ENCODE results near the gene FER. TPM values are rescaled to one million over a fixed set of nuclear protein-coding genes. Genes with fewer than 3 reads are reported as not detected.

FER gene
- total and polyA plus RNA-seq, 2 of the 8 experiments (the other 6 are each of a cell fraction or from before 2014, with no cell fraction given), result 1.3 to 15.8 TPM

DNA sequence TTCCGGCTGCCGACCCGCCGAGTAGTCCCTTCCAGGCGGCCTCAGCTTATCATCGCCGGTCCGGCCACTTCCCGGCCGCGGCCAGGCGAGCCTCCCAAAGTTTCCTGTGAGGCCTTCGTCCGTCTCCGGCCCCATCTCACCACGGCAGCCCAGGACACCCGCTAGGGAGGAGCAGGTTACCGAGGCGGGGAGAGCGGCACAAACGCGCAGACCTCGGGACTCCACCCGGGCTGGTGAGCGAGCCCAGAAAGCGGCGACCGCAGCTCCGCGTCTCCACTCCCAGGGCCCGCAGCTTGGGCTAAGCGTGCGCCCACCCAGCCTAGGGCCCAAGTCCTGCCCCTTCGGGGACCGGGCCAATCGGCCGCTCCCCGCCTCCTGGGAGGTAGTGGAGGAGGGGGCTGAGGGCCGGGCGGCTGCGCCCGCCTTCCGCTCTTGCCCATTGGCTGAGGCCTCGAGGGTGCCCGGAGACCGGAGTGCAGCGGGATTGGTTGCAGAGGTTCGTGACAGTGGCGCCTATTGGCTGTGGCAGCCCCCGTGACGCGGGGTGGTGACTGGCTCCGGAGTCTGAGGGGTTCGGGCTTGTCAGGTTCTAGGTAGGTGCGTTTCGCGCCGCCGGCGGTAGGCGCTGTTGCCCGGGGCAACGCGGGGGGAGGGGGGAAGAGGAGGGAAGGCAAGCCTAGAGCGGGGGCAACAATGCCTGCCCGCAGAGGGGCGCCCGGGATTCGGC lies 867 bp downstream of the FER start (continued):
- TF ChIP-seq SIX5 (IDR thresholded peaks at IDR 0.05; ENCODE audit: low read depth, low read length), result no peak
- TF ChIP-seq JUND (IDR thresholded peaks at IDR 0.05; ENCODE audit: low read length), result no peak; the same call in 1 of the 2 replicates
- TF ChIP-seq TAF7 (optimal IDR thresholded peaks at IDR 0.05; ENCODE audit: borderline replicate concordance, low read depth, low read length), result peak; percentile 90
- TF ChIP-seq KDM4A (IDR thresholded peaks at IDR 0.05; ENCODE audit: low read depth, low read length, severe bottlenecking), result peak; percentile 43
- no peak for TF ChIP-seq CBX5 (IDR thresholded peaks at IDR 0.05; ENCODE audit: low read depth, low read length)
- no peak for TF ChIP-seq HDAC6 (IDR thresholded peaks at IDR 0.05; ENCODE audit: low read depth, low read length)
- TF ChIP-seq, protein P1, sequence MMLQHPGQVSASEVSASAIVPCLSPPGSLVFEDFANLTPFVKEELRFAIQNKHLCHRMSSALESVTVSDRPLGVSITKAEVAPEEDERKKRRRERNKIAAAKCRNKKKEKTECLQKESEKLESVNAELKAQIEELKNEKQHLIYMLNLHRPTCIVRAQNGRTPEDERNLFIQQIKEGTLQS (IDR thresholded peaks at IDR 0.05; ENCODE audit: insufficient read depth, low read depth, low read length), result 0 out of 2 replicates have a peak, but pooled peaks have one; percentile 37
- peak; percentile 48 for TF ChIP-seq KDM1A (IDR thresholded peaks at IDR 0.05; ENCODE audit: borderline replicate concordance, low read length)
- TF ChIP-seq NRF1 (IDR thresholded peaks at IDR 0.05; ENCODE audit: low read depth, low read length), result no peak
- no peak for TF ChIP-seq BRCA1 (IDR thresholded peaks at IDR 0.05; ENCODE audit: low read depth, low read length)
- peak; percentile 83 for TF ChIP-seq CREB1 (IDR thresholded peaks at IDR 0.05)
- peak; percentile 98 for TF ChIP-seq POLR2A (IDR thresholded peaks at IDR 0.05; ENCODE audit: control extremely low read depth in 1 of 2, low read depth in 2 of 2, low read length in 2 of 2)
- peak; percentile 95 for TF ChIP-seq SP1 (IDR thresholded peaks at IDR 0.05; ENCODE audit: low read depth, low read length)
